HUES64 (cell line): ENCODE data around the gene BRF1.
"Not testable (repeated sequence)": the region's sequence is repeated elsewhere in the genome, so short reads cannot be mapped to it uniquely, and the experiment has no call there.

Experiments
- H3K27ac ChIP-seq: 2 replicates; pipeline ENCODE4 v1.7.0; 2013; ENCODE audit warnings: low read depth, low read length, inconsistent platforms
- H3K27me3 ChIP-seq: 2 replicates; pipeline ENCODE4 v1.6.1; 2013; ENCODE audit warnings: mild to moderate bottlenecking, low read length; ENCODE audit not compliant: insufficient read depth
- H3K36me3 ChIP-seq: 2 replicates; pipeline ENCODE4 v1.6.1; 2013; ENCODE audit warnings: mild to moderate bottlenecking, low read length; ENCODE audit not compliant: insufficient read depth
- H3K4me1 ChIP-seq: 2 replicates; pipeline ENCODE4 v1.6.1; 2013; ENCODE audit warnings: mild to moderate bottlenecking, low read length, moderate library complexity; ENCODE audit not compliant: insufficient read depth
- H3K4me3 ChIP-seq: 2 replicates; pipeline ENCODE4 v1.5.1; 2013; ENCODE audit warnings: mild to moderate bottlenecking, low read length, moderate library complexity
- H3K9ac ChIP-seq: 2 replicates; pipeline ENCODE4 v1.6.1; 2013; ENCODE audit warnings: mild to moderate bottlenecking, low read depth, low read length
- H3K9me3 ChIP-seq: 2 replicates; pipeline ENCODE4 v1.6.1; 2013; ENCODE audit warnings: low read depth, low read length; ENCODE audit not compliant: insufficient read depth
- WGBS: fragments of 150-250, 120-280 bp; methylation state at CpG from one replicate; pipeline ENCODE4 v1.1.7; 2013; ENCODE audit warnings: missing lambda C conversion rate; 5-methylcytosine and 5-hydroxymethylcytosine counted together

Gene BRF1

GRCh38 chr14:105331575-105332349 is 31.0 kb upstream of the BRF1 start:
- no peaks in the 10 kb centered on the region for H3K27me3 ChIP-seq
- no peak overlapping the region for H3K4me3 ChIP-seq
- H3K9ac ChIP-seq = no peak overlapping the region
- H3K27ac ChIP-seq = no peak overlapping the region
- H3K36me3 ChIP-seq = no peaks in the 10 kb centered on the region
- no peaks in the 10 kb centered on the region for H3K9me3 ChIP-seq
- H3K4me1 ChIP-seq = peaks cover 26% of the 10 kb centered on the region
- 93% methylated on average over 8 of the region's 8 CpGs for WGBS

- no peaks in the 10 kb centered on the region for H3K36me3 ChIP-seq
- no peaks in the 10 kb centered on the region for H3K27me3 ChIP-seq
- 76% methylated on average over 13 of the region's 13 CpGs for WGBS
- H3K4me3 ChIP-seq = no peak overlapping the region
- no peak overlapping the region for H3K27ac ChIP-seq
- no peak overlapping the region for H3K9ac ChIP-seq
- no peaks in the 10 kb centered on the region for H3K9me3 ChIP-seq
- H3K4me1 ChIP-seq = peaks cover 38% of the 10 kb centered on the region
Measured at GRCh38 chr14:105330491-105330895, 29.7 kb upstream of the BRF1 start.

DNA sequence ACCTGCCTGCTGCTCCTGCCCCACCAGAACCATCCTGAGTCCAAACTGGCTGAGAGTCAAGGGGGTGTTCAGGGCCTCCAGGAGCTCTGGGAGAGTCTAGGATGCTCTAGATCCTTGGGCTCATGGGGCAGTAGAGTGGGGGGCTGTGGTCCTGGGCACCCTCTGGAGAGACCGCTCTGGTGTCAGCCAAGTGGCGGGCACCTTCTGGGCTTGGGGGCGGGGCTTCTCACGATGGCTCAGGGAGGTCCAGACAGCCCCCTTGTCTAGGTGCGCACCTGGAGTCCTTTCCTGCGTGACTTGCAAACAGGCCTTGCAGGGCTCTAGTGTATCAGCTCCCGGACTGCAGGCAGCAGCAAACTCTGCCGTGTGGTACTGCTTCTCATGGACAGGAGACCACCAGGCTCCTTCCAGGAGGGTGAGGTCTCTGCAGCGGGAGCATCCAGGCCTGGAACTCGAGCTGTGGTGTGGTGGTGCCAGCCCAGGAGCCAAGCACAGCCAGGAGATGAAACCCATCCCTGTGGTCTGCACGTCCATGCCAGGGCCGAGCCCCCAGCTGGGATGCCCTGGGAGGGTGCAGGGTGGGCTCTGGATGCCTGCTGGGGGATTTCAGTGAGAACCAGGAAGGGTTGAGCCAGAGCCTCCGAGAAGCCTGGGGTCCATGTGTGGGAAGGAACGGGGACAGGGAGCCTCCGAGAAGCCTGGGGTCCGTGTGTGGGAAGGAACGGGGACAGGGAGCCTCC is 28.8 kb upstream of the BRF1 start:
- Histone ChIP-seq H3K9ac (no peak overlapping the region), H3K36me3 (no peaks in the 10 kb centered on the region), H3K9me3 (no peaks in the 10 kb centered on the region), H3K4me3 (no peak overlapping the region), H3K27me3 (no peaks in the 10 kb centered on the region), H3K27ac (no peak overlapping the region), H3K4me1 (peaks cover 39% of the 10 kb centered on the region)
- 93% methylated on average over 17 of the region's 17 CpGs for WGBS

- Histone ChIP-seq H3K9ac (no peak overlapping the region), H3K36me3 (no peaks in the 10 kb centered on the region), H3K9me3 (no peaks in the 10 kb centered on the region), H3K27ac (no peak overlapping the region), H3K4me1 (peaks cover 44% of the 10 kb centered on the region), H3K4me3 (no peak overlapping the region), H3K27me3 (no peaks in the 10 kb centered on the region)
- WGBS = 89% methylated on average over 15 of the region's 15 CpGs
Measured at GRCh38 chr14:105328678-105329390, 28.0 kb upstream of the BRF1 start.

DNA sequence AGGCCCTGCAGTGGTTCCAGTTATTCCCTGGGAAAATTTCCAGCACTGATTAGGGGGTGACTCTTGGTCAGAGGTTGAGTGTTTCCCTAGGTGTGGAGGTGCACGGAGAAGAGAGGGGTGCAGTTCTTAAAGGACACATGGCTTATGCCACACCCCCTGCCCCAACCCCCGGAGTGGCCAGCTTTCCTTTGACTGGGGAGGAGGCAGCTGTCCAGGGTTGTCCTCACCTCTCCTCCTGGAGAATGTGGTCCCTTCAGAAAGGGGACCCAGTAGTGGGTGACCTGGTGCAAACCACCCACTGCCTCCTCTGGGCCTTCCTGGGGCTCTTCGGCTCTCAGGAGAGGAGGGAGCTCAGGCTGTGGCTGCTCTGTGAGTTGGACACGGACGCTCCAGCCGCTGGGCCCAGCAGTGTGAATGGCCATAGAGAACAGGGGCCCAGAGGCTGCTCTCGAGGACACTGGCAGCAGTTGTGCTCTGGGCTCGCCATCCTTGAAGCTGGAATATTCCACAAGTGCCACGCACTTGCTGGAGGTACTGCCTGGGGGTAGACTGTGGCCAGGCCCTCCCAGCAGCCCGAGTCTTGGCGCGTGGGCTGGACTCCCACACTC is 27.4 kb upstream of the BRF1 start:
- Histone ChIP-seq H3K27ac (no peak overlapping the region), H3K4me1 (peaks cover 46% of the 10 kb centered on the region), H3K9me3 (no peaks in the 10 kb centered on the region), H3K27me3 (no peaks in the 10 kb centered on the region), H3K4me3 (no peak overlapping the region), H3K9ac (no peak overlapping the region), H3K36me3 (no peaks in the 10 kb centered on the region)
- WGBS = 88% methylated on average over 12 of the region's 12 CpGs

DNA sequence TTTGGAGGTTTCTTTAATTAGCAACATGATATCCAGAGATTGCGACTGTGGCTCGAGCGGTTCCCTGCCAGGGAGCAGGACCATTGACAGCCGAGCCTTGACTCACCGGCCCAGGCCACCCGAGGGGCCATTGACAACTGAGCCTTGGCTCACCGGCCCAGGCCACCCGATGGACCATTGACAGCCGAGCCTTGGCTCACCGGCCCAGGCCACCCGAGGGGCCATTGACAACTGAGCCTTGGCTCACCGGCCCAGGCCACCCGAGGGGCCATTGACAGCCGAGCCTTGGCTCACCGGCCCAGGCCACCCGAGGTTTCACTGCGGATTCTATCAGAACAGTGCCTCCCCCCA is 26.9 kb upstream of the BRF1 start:
- WGBS = 28% methylated on average over 17 of the region's 17 CpGs
- not testable (repeated sequence) for H3K4me3 ChIP-seq, H3K9me3 ChIP-seq, H3K9ac ChIP-seq, H3K27ac ChIP-seq, H3K36me3 ChIP-seq, H3K27me3 ChIP-seq
- H3K4me1 ChIP-seq = peaks cover 46% of the 10 kb centered on the region

- no peak overlapping the region; the same call in 1 of the 2 replicates for H3K27ac ChIP-seq
- H3K36me3 ChIP-seq = no peaks in the 10 kb centered on the region
- no peaks in the 10 kb centered on the region for H3K27me3 ChIP-seq
- no peak overlapping the region for H3K9ac ChIP-seq
- peaks cover 46% of the 10 kb centered on the region for H3K4me1 ChIP-seq
- WGBS = 33% methylated on average over 34 of the region's 34 CpGs
- no peak overlapping the region for H3K4me3 ChIP-seq
- no peaks in the 10 kb centered on the region for H3K9me3 ChIP-seq
Measured at GRCh38 chr14:105326891-105327694, 26.3 kb upstream of the BRF1 start.

GRCh38 chr14:105326568-105326867 is 25.7 kb upstream of the BRF1 start:
- H3K4me3 ChIP-seq = no peak overlapping the region
- no peak overlapping the region for H3K9ac ChIP-seq
- peaks cover 46% of the 10 kb centered on the region for H3K4me1 ChIP-seq
- WGBS = 74% methylated on average over 9 of the region's 9 CpGs
- H3K27me3 ChIP-seq = no peaks in the 10 kb centered on the region
- H3K9me3 ChIP-seq = no peaks in the 10 kb centered on the region
- H3K27ac ChIP-seq = no peak overlapping the region; the same call in 1 of the 2 replicates
- no peaks in the 10 kb centered on the region for H3K36me3 ChIP-seq

DNA sequence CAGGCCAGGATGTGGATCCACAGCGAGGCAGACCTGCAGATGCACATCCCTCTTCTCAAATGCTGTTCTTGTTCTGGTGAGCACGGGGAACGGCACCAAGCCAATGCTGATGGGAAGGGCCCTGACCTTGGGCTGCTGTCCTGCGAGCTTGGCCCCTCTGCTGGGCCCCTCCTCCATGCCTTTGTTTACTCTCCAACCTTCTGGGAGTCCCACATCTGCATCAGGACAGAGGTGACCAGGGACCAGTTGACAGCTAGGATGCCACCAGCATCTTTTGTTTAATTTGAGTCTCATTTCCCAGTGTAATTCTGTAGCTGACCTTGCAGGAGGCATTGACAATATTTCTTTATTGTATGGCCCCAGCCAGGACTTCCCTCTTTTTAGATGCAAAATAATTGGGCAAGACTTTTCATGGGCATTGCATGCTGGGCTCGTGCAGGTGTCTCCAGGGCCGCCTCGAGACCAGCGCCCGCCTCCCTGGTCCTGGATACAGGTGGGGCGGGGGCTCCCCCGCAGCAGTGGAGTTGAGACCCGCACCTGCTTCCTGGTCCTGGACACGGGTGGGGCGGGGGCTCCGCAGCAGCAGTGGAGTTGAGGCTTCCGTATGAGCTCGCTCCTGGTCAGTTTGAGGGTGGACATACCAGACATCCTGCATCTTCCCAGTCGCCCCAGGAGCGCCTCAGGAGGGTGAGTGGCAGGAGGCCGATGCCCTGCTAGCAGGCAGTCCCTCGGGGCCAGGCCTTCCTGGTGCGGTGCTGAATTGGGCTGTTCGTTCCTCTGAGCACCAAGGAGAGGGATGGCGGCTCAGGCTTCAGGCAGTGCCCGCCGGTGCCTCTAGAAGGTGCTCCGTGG is 25.1 kb upstream of the BRF1 start:
- Histone ChIP-seq H3K27me3 (no peaks in the 10 kb centered on the region), H3K4me1 (peaks cover 46% of the 10 kb centered on the region), H3K27ac (no peak overlapping the region), H3K36me3 (no peaks in the 10 kb centered on the region), H3K9ac (no peak overlapping the region; the same call in 1 of the 2 replicates), H3K4me3 (no peak overlapping the region), H3K9me3 (no peaks in the 10 kb centered on the region)
- 87% methylated on average over 27 of the region's 27 CpGs for WGBS

DNA sequence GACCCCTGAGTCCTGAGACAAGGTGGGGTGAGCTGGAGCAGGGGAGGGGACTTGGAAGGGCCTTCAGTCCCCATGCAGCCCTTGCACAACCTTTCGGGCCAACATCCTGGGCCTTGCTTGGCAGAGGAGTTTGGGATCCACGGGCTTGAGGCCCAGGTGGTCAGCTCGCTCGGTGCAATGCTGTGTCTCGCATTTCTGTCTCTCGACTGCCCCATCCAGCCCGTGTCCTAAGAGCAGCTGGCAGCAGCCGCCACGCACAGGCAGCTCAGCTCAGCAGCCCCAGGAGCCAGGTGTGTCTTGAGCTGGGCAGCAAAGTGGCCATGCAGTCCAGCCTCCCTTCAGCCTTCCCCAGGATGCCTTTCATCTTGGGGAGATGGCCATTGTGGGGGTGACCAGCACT is 24.5 kb upstream of the BRF1 start:
- H3K9me3 ChIP-seq = no peaks in the 10 kb centered on the region
- H3K27ac ChIP-seq = no peak overlapping the region
- H3K4me1 ChIP-seq = peaks cover 40% of the 10 kb centered on the region
- no peaks in the 10 kb centered on the region for H3K27me3 ChIP-seq
- no peaks in the 10 kb centered on the region for H3K36me3 ChIP-seq
- WGBS = 89% methylated on average over 9 of the region's 9 CpGs
- no peak overlapping the region; the same call in 1 of the 2 replicates for H3K9ac ChIP-seq
- H3K4me3 ChIP-seq = no peak overlapping the region
